Activated naive CD8-positive, alpha-beta T cell treated with anti-CD3 and anti-CD28 coated beads for 36 hours (primary cell): ENCODE data around the gene TMEM88. TPM values are rescaled to one million over a fixed set of nuclear protein-coding genes. Genes with fewer than 3 reads are reported as not detected.
"Not testable (repeated sequence)": the region's sequence is repeated elsewhere in the genome, so short reads cannot be mapped to it uniquely, and the experiment has no call there.

ENCODE experiments used
- DNase-seq: peaks from one replicate; pipeline ENCODE4 v3.0.0; 2021
- H3K27ac Mint-ChIP-seq: one replicate; pipeline ENCODE4 v1.8.0; 2022; ENCODE audit warnings: mild to moderate bottlenecking, moderate library complexity, mixed read lengths
- H3K27me3 Mint-ChIP-seq: one replicate; pipeline ENCODE4 v1.8.0; 2022; ENCODE audit warnings: mild to moderate bottlenecking, mixed read lengths
- H3K36me3 Mint-ChIP-seq: one replicate; pipeline ENCODE4 v1.8.0; 2021; ENCODE audit warnings: mild to moderate bottlenecking, mixed read lengths
- H3K4me1 Mint-ChIP-seq: one replicate; pipeline ENCODE4 v1.8.0; 2021; ENCODE audit warnings: mixed read lengths
- H3K4me3 Mint-ChIP-seq: one replicate; pipeline ENCODE4 v1.8.0; 2022; ENCODE audit warnings: mild to moderate bottlenecking, moderate library complexity, mixed read lengths
- H3K9me3 Mint-ChIP-seq: one replicate; pipeline ENCODE4 v1.8.0; 2022; ENCODE audit warnings: mixed read lengths
- total RNA-seq, 2 experiments: library from RNA; stranded (reverse); gene quantifications; one replicate each; pipeline ENCODE4 v1.2.3, GENCODE V29; 2021

TMEM88 gene, protein sequence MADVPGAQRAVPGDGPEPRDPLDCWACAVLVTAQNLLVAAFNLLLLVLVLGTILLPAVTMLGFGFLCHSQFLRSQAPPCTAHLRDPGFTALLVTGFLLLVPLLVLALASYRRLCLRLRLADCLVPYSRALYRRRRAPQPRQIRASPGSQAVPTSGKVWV
- 1 to 10 TPM; 4.2 to 4.8 TPM for total RNA-seq

DNA sequence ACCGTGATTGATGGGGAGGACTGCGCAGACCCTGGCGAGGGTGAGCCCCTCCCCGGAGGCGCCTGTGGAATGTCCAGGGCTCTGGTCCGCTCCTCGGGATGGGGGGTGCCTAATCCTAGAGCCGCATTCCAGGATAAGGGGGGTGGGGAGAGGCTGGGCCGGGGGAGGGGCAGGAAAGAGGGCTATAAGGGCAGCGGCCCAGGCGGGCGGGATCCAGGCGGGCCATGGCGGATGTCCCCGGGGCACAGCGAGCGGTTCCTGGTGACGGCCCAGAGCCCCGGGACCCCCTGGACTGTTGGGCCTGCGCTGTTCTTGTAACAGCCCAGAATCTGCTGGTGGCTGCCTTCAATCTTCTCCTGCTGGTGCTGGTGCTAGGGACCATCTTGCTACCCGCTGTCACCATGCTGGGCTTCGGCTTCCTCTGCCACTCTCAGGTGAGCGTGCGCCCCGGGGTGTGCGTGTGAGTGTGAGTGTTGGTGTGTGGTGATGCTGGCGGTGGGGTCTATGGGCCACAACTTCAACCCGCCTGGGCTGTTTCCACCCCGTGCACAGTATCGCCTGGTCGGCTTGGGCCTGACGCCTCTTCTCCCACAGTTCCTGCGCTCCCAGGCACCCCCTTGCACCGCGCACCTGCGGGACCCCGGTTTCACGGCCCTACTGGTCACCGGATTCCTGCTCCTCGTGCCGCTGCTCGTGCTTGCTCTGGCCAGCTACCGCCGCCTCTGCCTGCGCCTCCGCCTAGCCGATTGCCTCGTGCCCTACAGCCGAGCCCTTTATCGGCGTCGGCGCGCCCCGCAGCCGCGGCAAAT, at the start of gene TMEM88:
Gene TMEM88, plus strand, starts transcription at position 216 of the 809 bp plus-strand sequence. Its CDS starts 9 bp downstream, at position 225.
- Mint-ChIP-seq H3K9me3 (no peaks in the 10 kb centered on the region), H3K4me3 (no peak within 1 kb of the TSS), H3K4me1 (peaks cover 41% of the 10 kb centered on the region), H3K27me3 (no peaks in the 10 kb centered on the region), H3K36me3 (peaks cover 27% of the 10 kb centered on the region), H3K27ac (peak within 1 kb of the TSS; percentile 28)
- DNase-seq: no peak

DNA sequence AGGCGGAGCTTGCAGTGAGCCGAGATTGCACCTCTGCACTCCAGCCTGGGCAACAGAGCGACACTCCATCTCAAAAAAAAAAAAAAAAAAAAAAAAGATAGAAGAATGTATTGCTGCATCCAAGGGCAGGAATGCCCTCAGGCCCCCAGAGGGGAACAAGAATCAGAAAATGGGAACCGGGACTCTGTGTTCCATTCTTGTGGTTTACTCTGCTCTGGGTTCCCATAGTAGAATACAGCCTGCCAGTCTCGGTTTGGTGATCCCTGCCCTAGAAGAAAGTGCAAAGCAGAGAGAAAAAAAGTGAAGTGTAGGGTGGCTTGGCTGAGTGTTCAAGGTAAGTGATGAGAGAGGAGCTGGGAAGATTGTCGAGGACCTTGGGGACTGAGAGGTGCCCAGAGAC, 48.3 kb upstream of the TMEM88 start:
- DNase-seq: no peak
- Mint-ChIP-seq H3K4me1 (peaks cover 5% of the 10 kb centered on the region), H3K9me3 (no peaks in the 10 kb centered on the region), H3K27ac (no peak overlapping the region), H3K27me3 (peaks cover 5% of the 10 kb centered on the region), H3K36me3 (no peaks in the 10 kb centered on the region), H3K4me3 (no peak overlapping the region)

DNA sequence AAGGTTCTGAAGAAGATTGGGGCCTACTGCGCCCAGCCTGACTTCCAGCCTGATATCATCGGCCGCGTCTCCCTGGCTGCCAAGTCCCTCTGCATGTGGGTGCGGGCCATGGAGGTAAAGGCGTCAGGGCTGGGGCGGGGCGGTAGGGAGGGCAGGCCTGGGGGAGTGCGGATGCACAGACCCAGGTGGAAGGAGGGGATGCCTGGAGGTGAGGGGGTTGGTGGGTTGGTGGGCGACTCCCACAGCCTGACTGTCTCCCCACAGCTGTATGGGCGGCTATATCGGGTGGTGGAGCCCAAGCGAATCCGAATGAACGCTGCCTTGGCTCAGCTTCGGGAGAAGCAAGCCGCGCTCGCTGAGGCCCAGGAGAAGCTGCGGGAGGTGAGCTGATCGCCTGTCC, 47.7 kb upstream of the TMEM88 start:
- Mint-ChIP-seq H3K4me1 (peaks cover 5% of the 10 kb centered on the region), H3K27ac (no peak overlapping the region), H3K27me3 (peaks cover 5% of the 10 kb centered on the region), H3K36me3 (no peaks in the 10 kb centered on the region), H3K4me3 (no peak overlapping the region), H3K9me3 (no peaks in the 10 kb centered on the region)
- no peak for DNase-seq

DNA sequence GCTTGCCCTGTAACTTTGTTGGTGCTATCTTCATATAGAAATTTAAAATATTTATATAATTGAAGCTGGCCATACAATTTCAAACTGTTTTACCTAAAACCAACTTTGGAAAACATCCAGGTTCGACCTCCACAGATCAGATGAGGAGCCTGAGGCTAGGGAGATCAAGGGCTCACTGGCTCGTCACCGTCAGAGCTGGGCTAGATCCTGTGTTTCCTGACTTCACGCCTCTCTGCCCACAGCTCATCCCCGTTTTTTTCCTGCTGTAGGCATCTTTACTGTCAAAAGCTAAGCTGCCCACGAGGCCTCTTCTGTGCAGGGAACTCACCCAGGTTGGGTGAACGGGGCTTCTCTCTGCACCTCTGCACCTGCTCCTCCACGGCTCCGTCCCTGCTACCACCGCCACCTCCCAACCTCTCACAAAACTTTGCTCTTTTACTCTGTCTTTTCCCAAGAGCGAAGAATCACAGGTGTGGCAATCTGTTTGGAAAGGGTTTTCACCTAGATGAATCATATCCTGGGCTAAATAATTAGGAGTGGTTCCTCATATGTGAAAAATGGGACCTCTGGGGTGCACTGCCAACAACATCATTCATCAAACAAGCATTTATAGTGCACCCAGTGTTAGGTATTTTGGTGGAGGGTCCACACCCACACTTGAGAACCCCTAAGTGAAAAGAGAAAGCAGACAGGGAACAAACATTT, 45.6 kb upstream of the TMEM88 start:
- Mint-ChIP-seq H3K27me3 (no peaks in the 10 kb centered on the region), H3K9me3 (no peaks in the 10 kb centered on the region), H3K4me3 (no peak overlapping the region), H3K4me1 (peaks cover 5% of the 10 kb centered on the region), H3K36me3 (no peaks in the 10 kb centered on the region), H3K27ac (no peak overlapping the region)
- no peak for DNase-seq

DNA sequence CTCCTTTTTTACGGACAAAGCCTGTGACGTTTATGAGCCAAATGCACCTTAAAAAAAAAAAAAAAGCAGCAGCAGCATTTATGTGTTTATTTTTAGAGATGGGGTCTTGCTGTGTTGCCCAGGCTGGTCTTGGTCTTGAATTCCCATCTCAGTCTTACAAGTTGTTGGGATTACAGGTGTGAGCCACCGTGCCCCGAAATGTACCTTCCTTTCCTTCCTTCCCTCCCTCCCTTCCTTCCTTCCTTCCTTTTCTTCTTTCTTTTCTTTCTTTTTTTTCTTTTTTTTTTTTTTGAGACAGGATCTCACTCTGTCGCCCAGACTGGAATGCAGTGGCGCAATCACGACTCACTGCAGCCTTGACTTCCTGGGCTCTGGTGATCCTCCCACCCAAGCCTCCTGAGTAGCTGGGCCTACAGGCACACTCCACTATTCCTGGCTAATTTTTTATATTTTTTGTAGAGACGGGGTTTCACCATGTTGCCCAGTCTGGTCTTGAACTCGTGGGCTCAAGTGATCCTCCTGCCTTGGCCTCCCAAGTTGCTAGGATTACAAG, 45.0 kb upstream of the TMEM88 start:
- not testable (repeated sequence) for H3K36me3 Mint-ChIP-seq

DNA sequence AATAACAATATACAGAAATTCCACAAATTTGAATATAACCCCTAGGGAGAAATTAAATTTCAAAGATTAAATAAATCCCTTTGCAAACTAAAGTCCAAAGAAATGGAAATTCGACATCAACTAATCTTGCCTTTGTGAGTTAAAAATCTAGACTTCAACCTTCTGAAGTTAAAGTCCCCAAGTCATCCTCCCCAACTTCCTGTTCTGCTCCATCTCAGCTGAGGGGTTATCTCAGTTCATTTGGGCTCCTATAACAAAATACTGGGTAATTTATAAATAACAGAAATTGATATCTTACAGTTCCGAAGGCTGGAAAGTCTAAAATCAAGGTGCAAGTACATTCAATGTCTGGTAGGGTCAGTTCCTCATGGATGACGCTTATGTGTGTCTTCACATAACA, 43.6 kb upstream of the TMEM88 start:
- no peak for DNase-seq
- Mint-ChIP-seq H3K27ac (no peak overlapping the region), H3K4me3 (no peak overlapping the region), H3K4me1 (peaks cover 5% of the 10 kb centered on the region), H3K36me3 (no peaks in the 10 kb centered on the region), H3K9me3 (no peaks in the 10 kb centered on the region), H3K27me3 (no peaks in the 10 kb centered on the region)

More for the DNA sequence above, 45.0 kb upstream of the TMEM88 start:
- H3K27ac Mint-ChIP-seq, H3K9me3 Mint-ChIP-seq, H3K4me1 Mint-ChIP-seq, H3K4me3 Mint-ChIP-seq, DNase-seq, H3K27me3 Mint-ChIP-seq: not testable (repeated sequence)

DNA sequence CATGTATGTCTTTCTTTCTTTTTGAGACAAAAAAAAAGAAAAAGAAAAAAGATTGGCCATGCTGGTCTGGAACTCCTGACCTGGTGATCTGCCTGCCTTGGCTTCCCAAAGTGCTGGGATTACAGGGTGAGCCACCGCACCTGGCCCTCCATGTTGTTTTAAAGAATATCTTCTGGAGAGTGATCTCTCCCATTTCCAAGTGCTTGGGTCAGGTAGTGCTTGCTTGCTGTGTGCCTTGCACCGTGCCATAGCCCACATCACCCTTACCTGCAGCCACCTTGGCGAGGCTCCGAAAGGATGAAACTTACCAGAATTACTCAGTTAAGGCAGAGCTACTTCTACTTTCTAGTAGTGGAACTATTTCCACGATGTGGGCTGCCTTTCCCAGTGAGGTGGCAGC, 39.9 kb upstream of the TMEM88 start:
- no peak for DNase-seq
- no peaks in the 10 kb centered on the region for H3K27me3 Mint-ChIP-seq

DNA sequence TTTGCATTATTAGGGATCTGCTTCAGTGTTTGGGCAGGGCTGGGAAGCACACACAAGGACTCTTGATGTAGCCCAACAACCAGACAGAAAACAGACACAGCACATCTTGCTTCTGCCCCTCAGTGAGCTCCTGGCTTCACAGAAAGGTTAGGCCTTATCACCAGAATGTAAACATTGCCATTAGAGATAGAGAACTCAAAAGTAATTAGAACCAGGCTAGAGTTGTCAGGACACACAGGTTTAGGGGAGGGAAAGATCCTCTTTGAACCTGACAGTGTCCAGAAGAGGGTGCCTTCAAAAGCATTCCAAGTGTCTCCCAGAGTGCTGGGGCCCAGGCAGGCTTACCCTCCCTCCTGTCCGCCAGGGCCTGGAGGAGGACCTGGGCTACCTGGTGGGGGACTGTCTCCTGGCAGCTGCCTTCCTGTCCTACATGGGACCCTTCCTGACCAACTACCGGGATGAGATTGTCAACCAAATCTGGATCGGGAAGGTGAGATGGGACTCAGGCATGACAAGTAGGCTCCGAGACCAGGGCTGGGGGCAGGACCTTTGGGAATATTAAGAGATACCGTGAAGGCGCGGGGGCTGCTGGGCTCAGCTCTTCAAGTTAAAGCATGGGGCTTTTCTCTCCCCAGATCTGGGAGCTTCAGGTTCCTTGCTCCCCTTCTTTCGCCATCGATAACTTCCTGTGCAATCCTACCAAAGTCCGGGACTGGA, 37.8 kb upstream of the TMEM88 start:
- Mint-ChIP-seq H3K27me3 (no peaks in the 10 kb centered on the region), H3K36me3 (no peaks in the 10 kb centered on the region), H3K4me3 (no peak overlapping the region), H3K4me1 (no peaks in the 10 kb centered on the region), H3K27ac (no peak overlapping the region), H3K9me3 (no peaks in the 10 kb centered on the region)
- DNase-seq: no peak

More for the DNA sequence above, 39.9 kb upstream of the TMEM88 start:
- no peaks in the 10 kb centered on the region for H3K36me3 Mint-ChIP-seq
- no peak overlapping the region for H3K4me3 Mint-ChIP-seq
- H3K4me1 Mint-ChIP-seq: peaks cover 5% of the 10 kb centered on the region
- no peak overlapping the region for H3K27ac Mint-ChIP-seq
- H3K9me3 Mint-ChIP-seq: no peaks in the 10 kb centered on the region

DNA sequence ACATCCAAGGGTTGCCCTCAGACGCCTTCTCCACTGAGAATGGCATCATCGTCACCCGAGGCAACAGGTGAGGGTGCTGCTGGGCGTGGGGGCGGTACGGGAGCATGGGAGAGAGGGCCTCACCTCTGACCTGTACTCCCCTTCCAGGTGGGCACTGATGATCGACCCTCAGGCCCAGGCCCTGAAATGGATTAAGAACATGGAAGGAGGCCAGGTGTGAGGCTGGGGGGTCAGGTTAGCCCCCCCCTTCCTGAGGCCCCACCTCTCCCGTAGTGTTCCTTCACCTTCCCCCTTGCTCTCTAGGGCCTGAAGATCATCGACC, 37.3 kb upstream of the TMEM88 start:
- Mint-ChIP-seq H3K27me3 (no peaks in the 10 kb centered on the region), H3K27ac (no peak overlapping the region), H3K9me3 (no peaks in the 10 kb centered on the region), H3K36me3 (no peaks in the 10 kb centered on the region), H3K4me3 (no peak overlapping the region), H3K4me1 (no peaks in the 10 kb centered on the region)
- DNase-seq: no peak

DNA sequence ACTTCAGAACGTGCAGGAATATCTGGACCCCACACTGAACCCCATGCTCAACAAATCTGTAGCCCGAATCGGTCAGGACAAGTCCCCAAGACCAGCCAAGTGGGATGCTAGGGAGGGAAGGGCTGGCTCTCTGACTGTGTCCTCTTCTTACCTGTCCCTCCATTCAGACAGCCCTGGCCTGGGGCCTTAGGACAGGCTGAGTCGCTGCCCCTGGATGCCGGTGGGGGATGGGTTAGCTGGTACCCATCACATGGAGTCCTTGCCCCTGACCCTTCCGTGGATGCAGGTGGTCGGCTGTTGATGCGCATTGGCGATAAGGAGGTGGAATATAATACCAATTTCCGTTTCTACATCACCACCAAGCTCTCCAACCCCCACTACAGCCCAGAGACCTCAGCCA, 36.8 kb upstream of the TMEM88 start:
- no peak overlapping the region for H3K27ac Mint-ChIP-seq
- no peaks in the 10 kb centered on the region for H3K4me1 Mint-ChIP-seq
- H3K27me3 Mint-ChIP-seq: no peaks in the 10 kb centered on the region

DNA sequence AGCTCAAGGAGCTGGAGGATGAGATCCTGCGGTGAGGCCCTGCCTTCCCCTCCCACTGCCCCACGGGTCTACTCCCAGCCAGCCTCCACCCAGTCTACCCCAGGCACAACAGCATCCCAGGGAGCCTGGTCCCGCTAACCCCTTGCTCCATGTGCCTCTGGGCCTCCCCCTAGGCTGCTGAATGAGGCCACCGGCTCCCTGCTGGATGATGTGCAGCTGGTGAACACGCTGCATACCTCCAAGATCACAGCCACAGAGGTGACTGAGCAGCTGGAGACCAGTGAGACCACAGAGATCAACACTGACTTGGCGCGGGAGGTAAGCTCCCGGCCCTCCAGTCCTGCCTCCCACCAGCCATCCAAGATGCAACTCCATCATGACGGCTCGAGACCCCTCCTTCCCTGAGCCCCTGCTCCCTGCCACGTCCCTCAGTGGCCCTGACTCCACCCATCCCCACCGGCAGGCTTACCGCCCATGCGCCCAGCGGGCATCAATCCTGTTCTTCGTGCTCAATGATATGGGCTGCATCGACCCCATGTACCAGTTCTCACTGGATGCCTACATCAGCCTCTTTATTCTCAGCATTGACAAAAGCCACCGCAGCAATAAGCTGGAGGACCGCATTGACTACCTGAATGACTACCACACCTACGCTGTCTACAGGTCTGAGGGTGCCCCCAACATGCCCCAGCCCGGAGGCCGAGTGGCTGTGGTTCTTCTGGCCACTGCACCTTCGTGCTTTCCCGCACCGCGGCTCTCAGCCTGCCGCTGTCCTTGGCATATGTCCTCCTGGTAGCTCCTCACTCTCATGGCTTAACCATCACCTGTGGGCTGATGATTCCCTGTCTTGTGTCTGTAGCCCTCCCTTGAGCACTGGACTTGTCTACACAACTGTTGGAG, 35.9 kb upstream of the TMEM88 start:
- H3K4me1 Mint-ChIP-seq: no peaks in the 10 kb centered on the region
- no peaks in the 10 kb centered on the region for H3K36me3 Mint-ChIP-seq
- DNase-seq: no peak
- no peak overlapping the region for H3K4me3 Mint-ChIP-seq
- no peaks in the 10 kb centered on the region for H3K27me3 Mint-ChIP-seq
- no peak overlapping the region for H3K27ac Mint-ChIP-seq
- no peaks in the 10 kb centered on the region for H3K9me3 Mint-ChIP-seq

More for the DNA sequence above, 36.8 kb upstream of the TMEM88 start:
- Mint-ChIP-seq H3K9me3 (no peaks in the 10 kb centered on the region), H3K4me3 (no peak overlapping the region), H3K36me3 (no peaks in the 10 kb centered on the region)
- DNase-seq: no peak

DNA sequence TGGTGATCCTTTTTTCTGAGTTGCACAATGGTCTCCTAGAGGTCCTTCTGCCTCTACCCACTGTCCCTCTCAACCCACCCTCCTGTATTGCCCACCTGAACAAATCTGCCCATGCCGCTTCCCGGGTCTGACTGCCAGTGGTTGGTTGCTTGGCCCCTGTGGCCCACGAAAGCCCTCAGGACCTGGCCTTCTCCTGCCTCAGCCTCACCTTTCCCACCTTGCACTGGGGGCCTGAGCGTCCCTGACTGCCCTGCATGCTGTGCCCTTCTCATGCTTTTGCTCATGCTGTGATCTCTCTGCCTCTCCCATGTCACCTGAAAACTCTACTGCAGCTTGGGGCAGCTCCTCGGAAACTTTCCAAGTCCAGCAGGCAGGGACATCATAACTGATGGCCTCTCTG, 34.6 kb upstream of the TMEM88 start:
- no peaks in the 10 kb centered on the region for H3K27me3 Mint-ChIP-seq
- no peak overlapping the region for H3K27ac Mint-ChIP-seq
- H3K9me3 Mint-ChIP-seq: no peaks in the 10 kb centered on the region
- H3K36me3 Mint-ChIP-seq: no peaks in the 10 kb centered on the region
- DNase-seq: no peak
- H3K4me3 Mint-ChIP-seq: no peak overlapping the region
- no peaks in the 10 kb centered on the region for H3K4me1 Mint-ChIP-seq

DNA sequence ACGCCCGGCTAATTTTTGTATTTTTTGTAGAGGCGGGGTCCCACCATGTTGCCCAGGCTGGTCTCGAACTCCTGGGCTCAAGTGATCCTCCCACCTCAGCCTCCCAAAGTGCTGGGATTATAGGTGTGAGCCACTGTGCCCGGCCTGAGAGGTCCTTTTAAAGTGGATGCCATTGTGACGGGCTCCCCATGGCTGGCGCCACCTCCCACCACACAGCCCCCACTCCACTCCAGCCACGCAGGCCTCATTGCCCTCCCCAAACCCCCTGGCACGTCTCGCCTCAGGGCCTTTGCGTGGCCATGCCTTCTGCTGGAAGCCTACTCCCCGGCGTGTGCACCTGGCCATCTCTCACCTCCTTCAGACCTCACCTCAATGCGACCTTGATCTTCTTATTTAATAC, 32.7 kb upstream of the TMEM88 start:
- H3K4me3 Mint-ChIP-seq: no peak overlapping the region
- no peak overlapping the region for H3K27ac Mint-ChIP-seq
- H3K9me3 Mint-ChIP-seq: no peaks in the 10 kb centered on the region
- H3K27me3 Mint-ChIP-seq: no peaks in the 10 kb centered on the region
- H3K36me3 Mint-ChIP-seq: no peaks in the 10 kb centered on the region
- no peaks in the 10 kb centered on the region for H3K4me1 Mint-ChIP-seq
- no peak for DNase-seq

DNA sequence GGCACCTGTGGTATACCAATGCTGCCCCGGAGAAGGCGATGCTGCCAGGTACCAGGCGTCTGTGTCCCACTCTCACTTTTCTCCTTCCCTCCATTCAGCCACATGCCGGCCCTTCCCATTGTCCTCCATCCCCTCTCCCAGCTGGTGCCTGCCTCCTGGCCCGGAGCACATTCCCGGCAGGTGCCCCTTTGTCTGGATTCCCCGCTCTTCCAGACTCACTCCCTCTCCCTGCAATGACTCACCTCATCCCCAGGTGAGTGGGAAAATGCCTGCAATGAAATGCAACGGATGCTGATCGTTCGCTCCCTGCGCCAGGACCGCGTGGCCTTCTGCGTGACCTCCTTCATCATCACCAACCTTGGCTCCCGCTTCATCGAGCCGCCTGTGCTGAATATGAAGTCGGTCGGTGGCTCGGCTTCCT, 31.3 kb upstream of the TMEM88 start:
- H3K27ac Mint-ChIP-seq: no peak overlapping the region
- no peak for DNase-seq
- no peak overlapping the region for H3K4me3 Mint-ChIP-seq
- no peaks in the 10 kb centered on the region for H3K27me3 Mint-ChIP-seq
- no peaks in the 10 kb centered on the region for H3K9me3 Mint-ChIP-seq
- no peaks in the 10 kb centered on the region for H3K4me1 Mint-ChIP-seq
- H3K36me3 Mint-ChIP-seq: no peaks in the 10 kb centered on the region
